Erythroblast (primary cell): ENCODE results near the gene TMA7B.

Source experiments
- GATA1 ChIP-seq: IDR thresholded peaks from 2 replicates; pipeline ENCODE4 v1.6.1; 2011; ENCODE audit warnings: low read depth, mild to moderate bottlenecking, control low read depth, low read length, moderate library complexity
- POLR2A ChIP-seq: IDR thresholded peaks from 2 replicates; pipeline ENCODE4 v1.6.1; 2011; ENCODE audit warnings: mild to moderate bottlenecking, low read length

- TF ChIP-seq POLR2A (peak; percentile 21), GATA1 (no peak)
Measured at GRCh38 chr22:39999144-39999757, 39.1 kb downstream of the TMA7B start.
